ENCODE results near the gene PTPRZ1.

GRCh38 chr7:121931149-121931902, 58.4 kb downstream of the PTPRZ1 start:
- TF ChIP-seq POLR2A (IDR thresholded peaks at IDR 0.05; ENCODE audit: low read depth, low read length) (no peak), TAF1 (IDR thresholded peaks at IDR 0.05; ENCODE audit: low read depth, low read length) (no peak), POLR2AphosphoS5 (IDR thresholded peaks at IDR 0.05; ENCODE audit: low read depth, low read length) (no peak)

All from GM12891 (cell line).